Muscle layer of duodenum (tissue), 2 donors: ENCODE data around the gene NMRK2.
"Not testable (repeated sequence)": the region's sequence is repeated elsewhere in the genome, so short reads cannot be mapped to it uniquely, and the experiment has no call there.

Source experiments
- H3K27ac ChIP-seq: one replicate; pipeline ENCODE4 v1.7.0; 2013; ENCODE audit warnings: mild to moderate bottlenecking, low read length
- H3K27me3 ChIP-seq: one replicate; pipeline ENCODE4 v1.7.0; 2013; ENCODE audit warnings: low read depth, mild to moderate bottlenecking, control low read depth, low read length
- H3K36me3 ChIP-seq, 2 donors: one replicate each; pipeline ENCODE4 v1.7.0; 2013; ENCODE audit warnings: low read length in 2 of 2, control low read depth in 1 of 2, mild to moderate bottlenecking in 1 of 2; ENCODE audit not compliant: insufficient read depth in 2 of 2, control insufficient read depth in 1 of 2
- H3K4me1 ChIP-seq, 2 donors: one replicate each; pipeline ENCODE4 v1.7.0; 2013; ENCODE audit warnings: low read length in 2 of 2, mild to moderate bottlenecking in 2 of 2, control low read depth in 1 of 2, moderate library complexity in 1 of 2; ENCODE audit not compliant: insufficient read depth in 2 of 2, control insufficient read depth in 1 of 2
- H3K4me3 ChIP-seq, 2 donors: one replicate each; pipeline ENCODE4 v1.7.0; 2013; ENCODE audit warnings: low read length in 2 of 2, low read depth in 1 of 2, mild to moderate bottlenecking in 1 of 2
- H3K9me3 ChIP-seq, 2 donors: one replicate each; pipeline ENCODE4 v1.7.0; 2013; ENCODE audit warnings: low read length in 2 of 2, control low read depth in 1 of 2, mild to moderate bottlenecking in 1 of 2; ENCODE audit not compliant: control insufficient read depth in 1 of 2
- donor health status: healthy.

NMRK2 gene, protein sequence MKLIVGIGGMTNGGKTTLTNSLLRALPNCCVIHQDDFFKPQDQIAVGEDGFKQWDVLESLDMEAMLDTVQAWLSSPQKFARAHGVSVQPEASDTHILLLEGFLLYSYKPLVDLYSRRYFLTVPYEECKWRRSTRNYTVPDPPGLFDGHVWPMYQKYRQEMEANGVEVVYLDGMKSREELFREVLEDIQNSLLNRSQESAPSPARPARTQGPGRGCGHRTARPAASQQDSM

GRCh38 chr19:3932931-3933810 lies at the start of gene NMRK2:
TSS of gene NMRK2 (plus strand) at chr19:3933069. CDS start at chr19:3933672, 603 bp downstream.
- Histone ChIP-seq H3K4me1 (peaks cover 0 to 10% of the 10 kb centered on the region in 2 donors), H3K27me3 (no peaks in the 10 kb centered on the region), H3K36me3 (no peaks in the 10 kb centered on the region), H3K27ac (no peak within 1 kb of the TSS), H3K9me3 (no peaks in the 10 kb centered on the region), H3K4me3 (no peak within 1 kb of the TSS)

GRCh38 chr19:3890591-3890990 lies 42.3 kb upstream of the NMRK2 start:
- Histone ChIP-seq H3K9me3 (no peaks in the 10 kb centered on the region), H3K27me3 (no peaks in the 10 kb centered on the region), H3K4me3 (no peak overlapping the region), H3K4me1 (no peaks in the 10 kb centered on the region), H3K27ac (no peak overlapping the region), H3K36me3 (no peaks in the 10 kb centered on the region)

GRCh38 chr19:3893509-3894179 lies 39.2 kb upstream of the NMRK2 start:
- H3K27ac ChIP-seq, result no peak overlapping the region
- no peaks in the 10 kb centered on the region for H3K9me3 ChIP-seq
- H3K4me3 ChIP-seq, result no peak overlapping the region
- no peaks in the 10 kb centered on the region for H3K36me3 ChIP-seq
- no peaks in the 10 kb centered on the region for H3K27me3 ChIP-seq
- no peaks in the 10 kb centered on the region for H3K4me1 ChIP-seq

DNA sequence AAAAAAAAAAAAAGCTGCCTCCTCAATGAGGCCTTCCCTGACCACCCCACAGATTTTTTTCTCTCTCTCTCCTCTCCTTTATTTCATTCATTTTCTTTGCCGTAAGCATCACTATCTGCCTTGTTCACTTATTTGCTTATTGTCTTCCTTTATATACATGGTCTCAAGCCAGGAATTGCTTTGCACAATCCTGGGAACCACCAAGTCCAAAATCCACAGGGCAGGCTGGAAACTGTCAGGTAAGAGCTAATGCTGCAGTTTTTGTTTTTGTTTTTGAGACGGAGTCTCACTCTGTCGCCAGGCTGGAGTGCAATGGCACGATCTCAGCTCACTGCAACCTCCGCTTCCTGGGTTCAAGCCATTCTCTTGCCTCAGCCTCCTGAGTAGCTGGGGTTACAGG lies 37.9 kb upstream of the NMRK2 start:
- H3K36me3 ChIP-seq, H3K9me3 ChIP-seq, H3K4me3 ChIP-seq, H3K27ac ChIP-seq, H3K27me3 ChIP-seq, H3K4me1 ChIP-seq: not testable (repeated sequence)

GRCh38 chr19:3895788-3896187 lies 37.1 kb upstream of the NMRK2 start:
- H3K27ac ChIP-seq, result no peak overlapping the region
- H3K4me3 ChIP-seq, result no peak overlapping the region
- peaks cover 0 to 6% of the 10 kb centered on the region in 2 donors for H3K4me1 ChIP-seq
- H3K27me3 ChIP-seq, result no peaks in the 10 kb centered on the region
- no peaks in the 10 kb centered on the region for H3K9me3 ChIP-seq
- no peaks in the 10 kb centered on the region for H3K36me3 ChIP-seq

DNA sequence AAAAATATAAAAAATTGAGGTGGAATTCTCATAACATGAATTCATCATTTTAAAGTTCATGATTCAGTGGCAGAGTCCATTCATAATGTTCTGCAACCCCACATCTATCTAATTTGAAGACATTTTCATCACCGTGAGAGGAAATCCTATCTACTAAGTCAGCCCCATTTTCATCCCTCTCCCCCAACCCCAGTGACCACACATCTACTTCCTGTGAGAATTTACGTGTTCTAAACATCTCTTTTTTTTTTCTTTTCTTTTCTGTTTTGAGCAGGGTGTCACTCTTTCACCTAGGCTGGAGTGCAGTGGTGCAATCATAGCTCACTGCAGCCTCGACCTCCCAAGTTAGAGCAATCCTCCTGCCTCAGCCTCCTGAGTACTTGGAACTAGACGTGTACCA lies 34.9 kb upstream of the NMRK2 start:
- H3K36me3 ChIP-seq, result no peaks in the 10 kb centered on the region

DNA sequence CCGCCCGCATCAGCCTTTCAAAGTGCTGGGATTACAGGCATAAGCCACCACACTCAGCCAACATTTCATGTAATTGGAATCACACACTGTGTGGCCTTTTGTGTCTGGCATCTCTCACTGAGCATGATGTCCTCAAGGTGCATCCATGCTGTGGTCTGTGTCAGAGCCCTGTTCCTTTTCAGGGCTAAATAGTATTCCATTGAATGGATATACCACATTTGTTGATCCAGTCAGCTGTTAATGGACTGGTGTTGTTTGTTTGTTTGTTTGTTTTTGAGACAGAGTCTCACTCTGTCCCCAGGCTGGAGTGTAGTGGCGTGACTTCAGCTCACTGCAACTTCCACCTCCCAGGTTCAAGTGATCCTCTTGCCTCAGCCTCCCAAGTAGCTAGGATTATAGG lies 34.4 kb upstream of the NMRK2 start:
- Histone ChIP-seq H3K9me3 (no peaks in the 10 kb centered on the region), H3K4me1 (peaks cover 0 to 6% of the 10 kb centered on the region in 2 donors), H3K27me3 (no peaks in the 10 kb centered on the region), H3K4me3 (no peak overlapping the region), H3K27ac (no peak overlapping the region), H3K36me3 (no peaks in the 10 kb centered on the region)

More for the DNA sequence above, 34.9 kb upstream of the NMRK2 start:
- Histone ChIP-seq H3K4me3 (no peak overlapping the region), H3K27me3 (no peaks in the 10 kb centered on the region), H3K9me3 (no peaks in the 10 kb centered on the region), H3K27ac (no peak overlapping the region), H3K4me1 (peaks cover 0 to 6% of the 10 kb centered on the region in 2 donors)

DNA sequence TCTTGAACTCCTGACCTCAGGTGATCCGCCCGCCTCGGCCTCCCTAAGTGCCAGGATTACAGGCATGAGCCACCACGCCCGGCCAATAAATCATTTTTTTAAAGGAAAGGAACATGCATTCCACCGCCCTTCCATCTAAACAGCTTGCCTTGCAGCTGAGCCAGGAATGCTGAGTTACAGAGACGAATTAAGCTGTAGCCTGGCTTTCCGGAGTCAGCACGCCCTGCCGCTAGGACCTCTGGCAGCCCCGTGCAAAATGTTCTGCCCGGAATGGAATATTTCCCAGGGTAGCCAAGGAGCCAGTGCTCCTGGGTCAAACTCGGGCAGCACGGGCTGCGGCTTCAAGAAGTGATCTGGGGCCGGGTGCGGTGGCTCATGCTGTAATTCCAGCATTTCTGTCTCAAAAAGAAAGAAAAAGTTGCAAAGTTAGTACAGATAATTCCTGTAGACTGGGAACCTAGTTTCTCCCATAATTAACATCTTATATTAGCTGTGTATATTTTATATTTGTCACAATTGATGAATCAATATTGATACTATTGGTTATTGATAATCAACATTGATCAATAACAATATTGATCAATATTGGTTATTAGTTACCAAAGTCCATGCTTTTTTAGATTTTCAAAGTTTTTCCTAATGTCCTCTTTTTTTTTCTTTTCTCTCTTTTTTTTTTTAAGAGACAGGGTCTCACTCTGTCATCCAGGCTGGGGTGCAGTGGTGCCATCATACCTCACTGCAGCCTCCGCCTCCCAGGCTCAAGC lies 33.2 kb upstream of the NMRK2 start:
- Histone ChIP-seq H3K36me3 (no peaks in the 10 kb centered on the region), H3K4me3 (no peak overlapping the region), H3K4me1 (peaks cover 0 to 6% of the 10 kb centered on the region in 2 donors), H3K27me3 (no peaks in the 10 kb centered on the region), H3K9me3 (no peaks in the 10 kb centered on the region), H3K27ac (no peak overlapping the region)

DNA sequence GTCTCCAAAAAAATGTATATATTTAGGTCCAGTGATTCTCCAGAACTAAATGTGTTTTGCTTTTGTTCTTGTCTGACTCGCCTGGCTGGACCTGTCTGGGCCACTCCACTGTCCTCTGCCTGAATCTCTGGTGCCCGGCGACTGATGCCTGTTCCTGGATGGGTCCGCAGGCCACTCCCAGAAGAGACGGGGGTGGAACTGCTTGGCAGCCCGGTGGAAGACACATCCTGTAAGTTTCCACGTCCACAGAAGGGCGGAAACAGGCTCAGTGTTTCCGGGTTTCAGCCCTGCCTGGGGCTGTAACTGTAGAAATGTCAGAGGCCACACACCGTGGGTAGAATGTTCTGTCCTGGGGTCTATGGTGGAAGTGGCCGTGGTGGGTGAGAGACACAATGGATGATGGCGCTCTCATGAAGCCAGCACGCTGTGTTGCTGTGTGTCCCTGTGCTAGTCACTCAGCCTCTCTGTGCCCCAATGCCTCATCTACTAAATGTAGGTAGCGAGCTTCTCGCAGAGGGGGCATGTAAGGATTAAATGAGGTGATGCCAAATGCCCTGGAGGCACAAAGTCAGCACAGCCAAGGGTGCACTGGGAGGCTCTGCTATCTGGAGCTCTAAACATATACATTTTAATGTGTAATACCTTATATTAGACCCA lies 30.4 kb upstream of the NMRK2 start:
- H3K4me1 ChIP-seq, result peaks cover 0 to 6% of the 10 kb centered on the region in 2 donors
- H3K36me3 ChIP-seq, result no peaks in the 10 kb centered on the region
- H3K4me3 ChIP-seq, result no peak overlapping the region
- no peaks in the 10 kb centered on the region for H3K9me3 ChIP-seq
- H3K27me3 ChIP-seq, result no peaks in the 10 kb centered on the region
- no peak overlapping the region for H3K27ac ChIP-seq

GRCh38 chr19:3904233-3904632 lies 28.6 kb upstream of the NMRK2 start:
- Histone ChIP-seq H3K4me1 (peaks cover 0 to 6% of the 10 kb centered on the region in 2 donors), H3K4me3 (no peak overlapping the region), H3K9me3 (no peaks in the 10 kb centered on the region)

More at GRCh38 chr19:3904233-3904632, 28.6 kb upstream of the NMRK2 start:
- no peak overlapping the region for H3K27ac ChIP-seq
- H3K27me3 ChIP-seq, result no peaks in the 10 kb centered on the region
- H3K36me3 ChIP-seq, result no peaks in the 10 kb centered on the region
